GM19395 (cell line): Measurements from ENCODE around the gene RPTOR.
"Not testable (repeated sequence)": the region's sequence is repeated elsewhere in the genome, so short reads cannot be mapped to it uniquely, and the experiment has no call there.

Source experiments
- ATAC-seq: cut with Tn5 transposase; IDR thresholded peaks from one replicate; pipeline ENCODE4 v1.9.1; 2021; ENCODE audit warnings: mild to moderate bottlenecking, moderate library complexity; ENCODE audit not compliant: unreplicated experiment

The RPTOR gene

DNA sequence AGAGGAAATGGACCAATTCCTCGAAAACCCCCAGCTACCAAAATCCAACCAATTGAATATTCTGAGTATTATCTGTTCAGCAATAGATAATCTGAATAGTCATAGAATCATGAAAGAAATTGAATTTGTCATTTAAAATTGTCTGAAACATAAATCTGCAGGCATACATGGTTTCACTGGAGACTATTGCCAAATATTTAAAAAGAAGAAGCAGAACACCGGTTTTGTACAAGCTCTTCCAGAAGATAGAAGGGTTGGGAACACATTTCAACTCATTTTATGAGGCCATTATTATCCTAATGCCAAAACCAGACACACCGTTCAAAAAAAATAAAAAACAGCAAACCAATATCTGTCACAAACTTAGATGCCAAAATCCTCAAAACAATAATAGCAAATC lies 195.5 kb downstream of the RPTOR start:
- no peak for ATAC-seq

DNA sequence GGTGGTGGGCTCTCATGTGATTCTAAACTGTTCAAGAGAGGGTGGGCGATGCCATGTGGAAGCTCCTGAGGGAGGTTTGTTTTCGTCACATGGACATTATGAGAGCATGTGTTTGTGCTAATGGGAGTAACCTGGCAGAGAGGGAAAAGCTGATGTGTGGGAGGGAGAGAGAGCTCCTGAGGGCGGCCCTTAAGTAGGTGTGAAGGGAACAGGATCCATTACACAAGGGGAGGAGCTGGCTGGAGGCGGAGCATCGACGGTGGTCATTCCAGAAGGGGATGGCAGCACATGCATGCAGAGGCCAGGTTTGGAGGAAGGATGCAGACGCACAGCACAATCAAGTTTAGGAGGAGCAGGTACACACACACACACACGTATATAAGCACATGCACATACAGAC lies 197.5 kb downstream of the RPTOR start:
- ATAC-seq, result no peak

DNA sequence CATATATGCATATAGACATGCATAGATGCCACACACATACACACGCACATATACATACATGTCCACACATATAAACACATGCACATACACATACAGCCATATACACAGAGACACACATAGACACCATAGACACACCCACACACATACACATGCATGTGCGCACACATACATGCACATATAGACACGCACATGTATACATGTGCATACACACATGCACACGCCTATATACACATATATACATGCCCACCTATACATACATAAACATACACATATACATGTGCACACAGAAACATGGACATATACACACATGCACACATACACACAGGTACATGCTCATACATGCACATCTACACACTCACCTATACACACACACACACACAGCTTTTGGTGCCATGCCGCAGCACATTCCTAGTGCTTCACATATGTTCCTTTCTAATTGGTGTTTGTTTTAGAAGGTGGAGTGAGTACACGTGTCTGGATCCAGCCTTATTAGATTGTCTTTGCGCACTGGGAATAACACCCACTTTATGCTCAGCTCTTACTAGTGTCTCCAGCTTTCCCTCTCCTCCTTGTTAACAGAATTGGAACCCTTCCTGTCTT lies 198.0 kb downstream of the RPTOR start:
- ATAC-seq, result no peak

DNA sequence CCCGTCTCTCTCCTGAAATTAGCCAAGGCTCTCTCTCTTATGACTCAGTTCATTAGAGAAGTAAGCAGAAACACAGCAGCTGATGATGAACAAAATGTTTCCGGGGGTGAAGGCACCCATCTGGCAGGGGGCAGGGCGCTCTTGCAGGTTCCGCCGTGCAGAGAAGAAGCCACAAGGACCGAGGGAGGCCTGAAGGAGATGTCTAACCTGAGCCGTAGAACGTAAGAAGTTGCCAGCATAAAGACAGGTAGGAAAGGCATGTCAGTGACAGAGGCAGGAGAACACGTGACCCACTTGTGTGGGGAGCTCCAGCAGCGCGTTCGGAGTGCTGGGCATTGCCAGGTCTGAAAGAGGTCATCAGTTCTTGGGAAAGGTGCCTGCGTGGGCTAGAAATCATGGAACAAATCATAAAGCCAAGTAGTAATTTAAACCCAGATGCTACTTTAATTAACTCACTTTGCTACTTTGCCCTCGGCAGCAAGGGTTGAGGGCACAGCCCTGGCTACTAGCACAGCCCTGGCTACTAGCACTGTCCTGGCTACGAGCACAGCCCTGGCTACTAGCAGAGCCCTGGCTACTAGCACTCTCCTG lies 198.6 kb downstream of the RPTOR start:
- ATAC-seq, result no peak

DNA sequence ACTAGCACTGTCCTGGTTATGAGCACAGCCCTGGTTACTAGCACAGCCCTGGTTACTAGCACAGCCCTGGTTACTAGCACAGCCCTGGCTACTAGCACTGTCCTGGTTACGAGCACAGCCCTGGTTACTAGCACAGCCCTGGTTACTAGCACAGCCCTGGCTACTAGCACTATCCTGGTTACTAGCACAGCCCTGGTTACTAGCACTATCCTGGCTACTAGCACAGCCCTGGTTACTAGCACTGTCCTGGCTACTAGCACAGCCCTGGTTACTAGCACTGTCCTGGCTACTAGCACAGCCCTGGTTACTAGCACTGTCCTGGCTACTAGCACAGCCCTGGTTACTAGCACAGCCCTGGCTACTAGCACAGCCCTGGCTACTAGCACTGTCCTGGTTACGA lies 199.3 kb downstream of the RPTOR start:
- ATAC-seq, result not testable (repeated sequence)

DNA sequence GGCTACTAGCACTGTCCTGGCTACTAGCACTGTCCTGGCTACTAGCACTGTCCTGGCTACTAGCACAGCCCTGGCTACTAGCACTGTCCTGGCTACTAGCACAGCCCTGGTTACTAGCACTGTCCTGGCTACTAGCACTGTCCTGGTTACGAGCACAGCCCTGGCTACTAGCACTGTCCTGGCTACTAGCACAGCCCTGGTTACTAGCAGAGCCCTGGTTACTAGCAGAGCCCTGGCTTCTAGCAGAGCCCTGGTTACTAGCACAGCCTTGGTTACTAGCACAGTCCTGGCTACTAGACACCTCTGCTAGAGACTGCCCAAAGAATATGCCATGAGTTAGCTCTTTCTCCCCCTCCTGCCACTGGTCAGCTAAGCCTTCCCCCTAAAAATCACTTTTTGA lies 200.1 kb downstream of the RPTOR start:
- ATAC-seq, result not testable (repeated sequence)

DNA sequence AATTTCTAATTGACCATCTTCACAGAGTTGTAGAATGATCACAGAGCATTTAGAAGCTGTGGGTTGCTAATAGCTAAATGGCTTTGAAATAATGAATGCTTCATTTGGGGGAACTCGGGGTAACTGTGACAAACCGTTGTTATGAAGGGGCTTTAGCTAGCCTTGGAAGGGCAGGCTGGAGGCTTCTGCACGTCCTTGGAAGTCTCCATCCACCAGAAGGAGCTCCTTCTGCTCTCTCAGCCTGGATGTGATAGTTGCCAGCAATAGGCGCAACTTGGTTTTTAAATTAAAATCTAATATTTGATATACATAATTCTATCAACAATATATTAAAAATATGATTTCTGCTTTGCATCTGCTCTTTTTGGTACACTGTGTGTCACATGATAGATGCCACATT lies 200.5 kb downstream of the RPTOR start:
- ATAC-seq, result no peak

DNA sequence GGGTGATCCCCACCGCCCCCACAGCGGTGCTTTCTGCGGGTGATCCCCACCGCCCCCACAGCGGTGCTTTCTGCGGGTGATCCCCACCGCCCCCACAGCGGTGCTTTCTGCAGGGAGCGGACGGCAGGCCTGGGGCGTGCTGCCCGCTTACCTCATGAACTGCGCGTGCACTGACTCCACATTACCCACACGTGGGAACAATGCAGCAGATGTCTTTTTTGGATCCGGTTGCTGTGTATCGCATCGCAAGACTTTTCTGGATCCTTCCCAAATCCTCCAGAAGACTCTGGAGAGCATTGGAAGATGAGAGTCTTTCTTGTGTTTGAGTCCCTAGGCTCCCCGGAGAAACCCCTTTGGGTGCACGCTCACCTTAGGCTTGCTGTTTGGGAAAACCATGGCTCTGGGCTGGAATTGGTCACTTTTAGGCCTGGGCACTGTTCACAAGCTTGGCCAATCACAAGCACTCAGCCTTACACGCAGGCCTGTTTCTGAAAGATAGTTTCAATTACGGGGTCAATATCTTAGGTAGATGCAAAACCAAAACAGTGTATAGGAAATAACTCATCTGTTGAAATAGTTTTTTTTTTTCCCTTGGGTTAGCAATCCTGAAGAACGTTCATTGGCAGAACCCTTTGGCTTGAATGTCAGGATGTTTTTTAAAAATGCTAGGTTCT lies 201.8 kb downstream of the RPTOR start:
- ATAC-seq, result no peak

DNA sequence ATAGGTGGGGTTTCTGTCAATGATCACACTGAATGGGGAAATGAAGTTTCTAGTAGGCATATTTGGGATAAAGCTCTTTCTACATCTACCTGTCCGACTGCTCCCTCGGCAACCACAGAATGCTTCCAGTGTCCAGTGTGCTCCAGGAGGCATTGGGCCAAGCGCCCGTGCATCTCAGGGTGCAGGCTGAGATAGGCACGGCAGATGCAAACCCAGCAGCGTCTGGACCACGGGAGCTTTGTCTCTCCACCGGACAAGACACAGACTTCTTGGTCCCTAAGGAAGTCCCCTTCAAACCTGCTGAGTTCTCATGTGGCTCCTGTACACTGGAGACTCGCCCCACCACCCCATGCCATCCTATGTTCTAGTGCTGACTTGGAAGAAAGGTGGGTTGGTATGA lies 202.8 kb downstream of the RPTOR start:
- ATAC-seq, result no peak

DNA sequence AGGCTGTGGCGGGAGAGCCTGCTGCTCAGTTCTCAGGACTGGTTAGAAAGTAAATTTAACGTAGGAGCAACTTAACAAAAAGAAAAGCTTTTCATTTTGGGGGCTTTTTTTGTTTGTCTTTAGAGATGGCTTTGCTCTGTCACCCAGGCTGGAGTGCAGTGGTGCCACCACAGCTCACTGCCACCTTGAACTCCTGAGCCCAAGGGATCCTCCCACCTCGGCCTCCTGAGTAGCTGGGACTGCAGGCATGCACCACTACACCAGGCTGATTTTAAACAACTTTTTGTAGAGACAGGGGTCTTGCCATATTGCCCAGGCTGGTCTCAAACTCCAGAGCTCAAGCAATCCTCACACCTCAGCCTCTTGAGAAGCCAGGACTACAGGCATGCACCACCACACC lies 205.0 kb downstream of the RPTOR start:
- no peak for ATAC-seq

DNA sequence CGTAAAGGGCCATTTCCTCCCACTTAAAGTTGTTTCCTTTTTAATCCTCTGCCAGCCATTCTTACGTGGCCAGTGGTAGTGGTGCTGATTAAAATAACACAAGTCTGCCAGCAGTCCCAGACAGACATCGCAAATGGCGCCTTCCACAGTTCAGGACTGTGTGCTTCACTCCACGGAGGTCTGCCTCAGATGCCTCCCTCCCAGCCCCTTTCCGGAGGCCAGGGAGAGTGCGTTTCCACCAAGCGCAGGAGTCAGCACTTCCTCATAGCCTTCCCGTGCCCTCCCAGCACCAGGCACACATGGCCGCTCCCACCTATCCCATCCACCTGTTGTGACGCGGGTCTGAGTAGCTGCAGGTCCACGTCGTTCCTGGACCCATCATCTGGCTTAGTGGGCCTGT lies 205.6 kb downstream of the RPTOR start:
- no peak for ATAC-seq

DNA sequence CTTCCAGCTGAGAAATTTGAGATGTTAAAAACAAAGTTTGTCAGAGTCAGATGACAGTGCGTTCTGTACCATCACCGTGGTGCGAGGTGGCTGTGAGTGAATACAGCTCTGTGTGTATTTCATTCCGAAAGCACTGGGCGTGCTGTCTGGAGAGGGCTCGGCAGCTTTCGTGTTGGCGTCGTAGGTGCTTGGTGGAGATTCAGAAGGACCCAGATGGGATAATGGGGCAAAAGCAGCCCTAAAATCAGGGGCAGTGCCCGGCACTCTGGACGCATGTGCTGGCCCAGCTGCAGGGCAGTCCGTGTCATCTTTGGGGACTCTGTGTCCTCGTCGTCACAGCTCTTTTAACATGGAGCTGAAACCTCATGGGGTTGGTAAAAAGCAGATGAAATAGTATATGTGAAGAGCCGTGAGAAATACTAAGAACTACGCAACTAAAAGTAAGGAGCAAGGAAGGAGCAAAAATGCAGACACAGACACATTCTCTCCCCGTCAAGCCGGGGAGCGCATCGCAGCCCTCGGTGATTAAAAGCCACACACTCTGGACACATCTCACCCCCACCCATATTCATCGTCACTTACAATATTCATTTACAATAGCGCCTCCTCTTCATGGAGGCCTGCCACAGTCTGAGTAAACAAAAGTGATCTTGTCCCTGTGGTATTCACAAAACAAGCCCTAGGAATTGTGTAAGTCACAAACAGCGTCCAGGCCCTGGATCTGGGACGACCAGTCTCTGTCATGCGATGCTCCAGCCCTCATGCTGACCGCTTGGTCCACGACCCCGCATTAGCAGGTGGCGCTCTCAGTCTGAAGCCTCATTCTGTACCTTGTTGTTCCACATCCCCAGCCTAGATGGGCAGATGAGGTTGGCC lies 206.7 kb downstream of the RPTOR start:
- ATAC-seq, result no peak

DNA sequence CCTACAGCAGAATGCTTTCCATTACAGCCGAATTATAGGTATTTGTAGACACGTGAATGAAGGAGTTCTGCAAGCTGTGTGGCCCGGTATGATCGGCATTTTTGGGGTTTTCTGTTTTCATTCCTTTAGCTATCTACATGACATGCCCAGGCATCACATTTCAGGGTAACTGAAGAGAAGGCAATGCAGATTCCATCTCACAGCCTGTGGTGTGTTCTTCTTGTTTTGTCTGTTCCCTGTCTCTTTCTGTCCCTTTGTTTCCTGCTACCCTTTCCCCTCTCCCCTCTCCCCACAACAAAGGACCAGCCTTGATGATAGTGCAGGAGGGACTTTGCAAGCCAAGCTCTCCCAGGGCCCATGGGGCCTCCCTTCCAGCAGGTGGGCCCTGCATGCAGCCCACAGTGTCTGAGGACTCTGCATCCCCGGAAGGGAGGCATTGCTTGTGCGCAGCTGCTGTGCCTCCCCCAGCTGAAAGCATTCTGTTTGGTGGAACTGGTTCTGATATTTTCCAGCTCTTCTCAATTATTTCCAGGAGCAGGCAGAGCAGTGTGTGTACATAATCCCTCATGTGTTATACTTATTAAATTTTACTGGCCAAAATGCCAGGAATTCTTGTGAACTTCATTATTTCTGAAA lies 207.4 kb downstream of the RPTOR start:
- no peak for ATAC-seq

DNA sequence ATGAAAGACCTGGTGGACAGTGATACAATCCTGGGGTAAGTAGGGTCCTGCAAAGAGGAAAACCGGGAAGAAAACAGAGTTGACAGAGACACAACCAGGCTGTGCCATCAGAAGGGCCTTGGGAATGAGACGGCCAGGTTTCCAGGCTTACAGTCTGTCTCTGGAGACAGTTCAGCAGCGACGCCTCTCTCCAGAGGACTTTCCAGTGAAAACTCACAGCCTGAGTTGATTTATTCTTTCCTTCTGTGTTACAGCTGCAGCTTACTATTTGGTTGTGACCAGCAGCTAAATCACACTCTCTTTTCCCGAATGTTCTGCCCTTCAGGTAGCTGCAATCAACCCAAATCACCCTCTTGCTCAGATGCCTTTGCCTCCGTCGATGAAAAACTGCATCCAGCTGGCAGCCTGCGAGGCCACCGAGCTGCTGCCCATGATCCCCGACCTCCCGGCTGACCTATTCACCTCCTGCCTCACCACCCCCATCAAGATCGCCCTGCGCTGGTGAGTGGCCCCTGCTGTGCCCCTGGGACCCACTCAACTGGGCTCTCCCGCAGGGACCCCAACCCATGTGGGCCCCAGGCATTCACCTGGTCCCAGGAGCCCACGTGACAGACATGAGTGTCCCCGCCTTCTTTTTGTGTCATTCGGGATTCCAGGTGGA lies 209.2 kb downstream of the RPTOR start:
- ATAC-seq, result no peak

DNA sequence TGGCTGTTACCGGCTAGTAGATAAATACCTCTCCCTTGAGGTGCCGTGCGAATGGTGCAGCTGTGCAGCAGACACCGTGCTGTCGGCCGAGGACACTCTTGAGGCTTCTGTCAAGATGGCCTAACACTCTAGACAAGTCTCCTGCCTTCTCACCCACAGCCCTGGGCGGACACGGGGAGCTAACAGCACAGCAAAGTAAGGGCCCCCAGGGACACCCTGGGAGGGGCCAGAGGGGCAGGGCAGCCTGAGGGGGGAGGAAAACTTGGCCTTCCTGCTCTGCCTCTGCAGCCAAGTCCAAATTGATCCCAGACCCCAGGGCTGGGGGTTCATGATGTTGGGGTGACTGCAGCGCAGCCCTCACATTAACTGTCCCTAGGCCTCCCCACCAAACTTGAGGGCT lies 210.2 kb downstream of the RPTOR start:
- ATAC-seq, result no peak

DNA sequence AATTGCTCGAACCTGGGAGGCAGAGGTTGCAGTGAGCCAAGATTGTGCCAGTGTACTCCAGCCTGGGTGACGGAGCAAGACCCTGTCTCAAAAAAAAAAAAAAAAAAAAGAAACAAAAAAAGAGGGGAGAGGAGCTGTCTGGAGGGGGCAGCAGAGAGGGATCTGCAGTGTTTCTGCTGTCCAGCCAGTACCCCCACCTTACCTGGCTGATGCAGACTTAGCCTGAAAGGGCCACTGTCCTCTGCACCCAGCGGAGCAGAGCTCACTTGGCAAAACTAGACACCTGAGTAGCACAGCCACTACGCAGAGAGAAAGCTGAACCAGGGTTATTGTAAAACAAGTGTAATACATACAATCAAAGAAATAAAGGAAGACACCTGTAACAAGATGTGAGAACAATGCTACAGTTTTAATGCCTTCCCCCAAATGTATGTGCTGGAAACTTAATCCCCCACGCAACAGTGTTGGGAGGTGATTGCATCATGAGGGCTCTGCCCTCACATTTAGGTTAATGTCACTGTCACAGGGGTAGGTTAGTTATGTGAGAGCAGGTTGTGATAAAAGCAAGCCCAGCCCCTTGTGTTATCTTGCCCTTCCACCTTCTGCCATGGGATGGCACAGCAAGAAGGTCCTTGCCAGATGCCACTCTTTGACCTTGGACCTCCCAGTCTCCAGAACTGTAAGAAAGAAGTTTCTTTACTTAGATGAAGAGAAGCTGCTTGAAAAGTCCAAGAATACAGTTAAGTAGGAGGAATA lies 211.2 kb downstream of the RPTOR start:
- ATAC-seq, result no peak

DNA sequence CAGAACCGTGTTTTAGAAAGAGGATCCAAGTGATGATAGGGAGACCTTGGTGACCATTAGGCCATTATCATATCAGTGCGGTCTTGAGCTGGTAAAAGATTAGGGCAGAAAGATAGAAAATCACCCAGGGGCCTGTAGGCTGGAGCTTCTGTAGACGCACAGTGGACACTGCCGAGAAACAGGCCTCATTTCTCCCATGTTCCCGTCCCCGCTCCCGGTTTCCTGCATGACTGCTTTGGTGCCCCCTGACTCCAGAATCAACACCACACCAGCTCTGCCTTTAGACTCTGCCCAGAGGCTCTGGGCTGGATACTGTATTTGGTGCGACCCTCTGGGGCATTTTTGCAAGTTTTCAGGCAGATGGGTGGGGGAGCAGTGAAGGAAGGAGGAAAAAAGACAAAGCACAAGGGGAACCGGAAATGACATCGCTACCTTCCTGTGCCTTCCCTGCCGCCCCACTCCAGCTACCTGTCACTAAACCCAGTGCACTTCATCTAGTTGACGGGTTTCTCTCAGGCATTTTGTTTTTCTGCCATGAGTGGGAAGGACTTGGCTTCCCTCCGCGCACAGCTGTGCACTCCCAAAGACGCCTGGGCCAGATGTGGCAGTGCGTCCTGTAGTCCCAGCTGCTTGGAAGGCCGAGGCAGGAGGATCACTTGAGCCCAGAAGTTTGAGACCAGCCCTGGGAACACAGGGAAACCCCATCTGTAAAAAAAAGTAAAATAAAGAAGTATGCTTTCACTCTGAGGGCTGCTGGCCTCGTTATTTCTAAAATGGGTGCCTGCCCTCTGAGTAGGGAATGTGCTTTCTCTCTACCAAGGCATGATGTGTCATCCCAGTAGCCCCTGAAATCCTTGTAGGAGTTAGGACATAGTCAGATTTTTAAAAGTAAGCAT lies 214.1 kb downstream of the RPTOR start:
- ATAC-seq, result no peak

DNA sequence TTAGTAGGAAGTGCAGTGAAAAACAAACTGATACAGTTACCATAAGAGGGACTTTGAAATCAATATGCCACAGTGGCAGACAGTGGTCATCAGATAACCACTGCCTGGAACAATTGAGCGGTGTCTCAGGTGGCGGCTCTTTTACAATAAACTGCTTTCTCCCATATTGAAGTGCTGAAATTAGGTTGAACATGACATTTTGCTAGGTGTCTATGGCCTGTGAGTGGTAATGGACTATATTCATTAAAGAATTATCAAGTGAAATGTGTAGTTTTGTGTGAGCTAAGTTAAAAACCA lies 214.7 kb downstream of the RPTOR start:
- no peak for ATAC-seq

DNA sequence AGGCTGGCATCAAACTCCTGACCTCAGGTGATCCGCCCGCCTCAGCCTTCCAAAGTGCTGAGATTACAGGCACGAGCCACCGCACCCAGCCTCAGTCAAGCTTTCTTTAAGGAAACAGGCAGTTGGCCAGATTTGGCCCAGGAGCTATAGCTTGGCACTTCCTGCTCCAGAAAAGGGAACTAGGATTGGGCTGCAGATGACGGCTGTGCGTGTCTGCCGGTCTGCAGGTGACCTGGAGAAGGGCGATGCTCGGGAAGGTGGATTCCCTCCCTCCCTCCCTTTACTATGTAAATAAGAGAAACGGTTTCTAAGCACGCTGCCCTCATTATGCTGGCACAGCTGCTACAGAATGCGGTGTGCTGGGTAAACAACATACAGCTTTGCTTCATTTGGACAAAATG lies 215.9 kb downstream of the RPTOR start:
- no peak for ATAC-seq
